HL-60/S4 treated with retinoic acid at 250 ng/mL for 4 days and 3 days (cell line): ENCODE data around the gene POLR2F.

Experiments used
- in situ Hi-C: fragments of 300-500 bp; cut with MboI; formaldehyde crosslinking; loops from 2 replicates; pipeline ENCODE4 v1.7.0; 2022; ENCODE audit warnings: low sequenced_read_pairs

Gene POLR2F

DNA sequence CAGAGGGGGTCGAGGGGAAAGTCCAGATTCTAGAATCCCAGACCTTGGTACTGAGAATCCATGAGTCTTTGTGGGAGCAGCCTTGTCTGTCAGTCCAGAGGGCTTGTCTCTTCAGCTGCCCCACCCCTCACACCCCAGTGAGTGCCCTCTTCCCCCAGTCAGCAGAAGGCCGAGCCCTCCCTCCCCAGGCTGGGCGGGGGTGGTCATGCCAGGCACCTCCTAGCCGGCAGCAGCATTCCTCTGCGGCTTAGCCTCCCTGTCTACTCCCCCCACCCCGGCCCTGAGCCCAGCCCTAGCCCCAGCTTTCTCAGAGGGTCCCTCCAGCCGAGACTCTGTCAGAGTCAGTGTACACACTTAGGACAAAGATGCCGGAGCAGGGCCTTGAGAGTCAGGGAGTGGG is 26.3 kb downstream of the POLR2F start:
- in situ Hi-C loops = no loop called here

DNA sequence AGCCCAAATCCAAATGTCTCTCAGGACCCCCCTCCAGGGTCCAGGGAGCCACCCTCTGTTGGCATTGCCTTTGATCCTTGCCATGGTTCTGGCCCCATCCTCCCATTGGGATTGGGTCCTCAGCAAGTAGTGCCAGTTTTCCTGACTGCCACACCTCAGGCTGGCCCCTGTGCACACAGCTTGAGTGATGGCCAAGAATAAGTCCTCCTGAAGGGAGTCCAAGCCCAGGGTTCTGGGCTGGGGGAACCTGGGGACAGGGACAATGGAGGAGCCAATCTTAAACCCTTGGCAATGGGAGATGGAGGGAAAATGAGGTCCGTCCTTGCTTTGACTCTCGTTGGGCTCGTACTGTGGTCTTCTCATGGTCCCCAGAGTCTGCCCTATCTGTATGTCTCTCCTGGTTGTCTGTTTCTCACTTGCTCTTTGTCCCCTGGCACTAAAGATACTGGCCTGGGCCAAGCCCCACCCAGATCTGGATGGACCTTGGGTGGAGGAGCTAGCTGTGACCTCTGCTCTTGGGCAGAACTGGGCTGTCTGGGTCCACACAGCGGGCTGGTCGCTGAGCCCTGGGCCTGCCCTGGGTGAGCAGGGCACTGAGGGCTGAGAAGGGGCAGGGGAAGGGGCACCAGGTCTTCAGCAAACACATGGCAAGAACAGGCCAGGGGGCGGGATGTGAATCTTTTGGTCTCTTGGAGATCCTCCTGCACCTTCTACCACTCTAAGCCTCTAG is 27.9 kb downstream of the POLR2F start:
- in situ Hi-C loops = no loop called here

DNA sequence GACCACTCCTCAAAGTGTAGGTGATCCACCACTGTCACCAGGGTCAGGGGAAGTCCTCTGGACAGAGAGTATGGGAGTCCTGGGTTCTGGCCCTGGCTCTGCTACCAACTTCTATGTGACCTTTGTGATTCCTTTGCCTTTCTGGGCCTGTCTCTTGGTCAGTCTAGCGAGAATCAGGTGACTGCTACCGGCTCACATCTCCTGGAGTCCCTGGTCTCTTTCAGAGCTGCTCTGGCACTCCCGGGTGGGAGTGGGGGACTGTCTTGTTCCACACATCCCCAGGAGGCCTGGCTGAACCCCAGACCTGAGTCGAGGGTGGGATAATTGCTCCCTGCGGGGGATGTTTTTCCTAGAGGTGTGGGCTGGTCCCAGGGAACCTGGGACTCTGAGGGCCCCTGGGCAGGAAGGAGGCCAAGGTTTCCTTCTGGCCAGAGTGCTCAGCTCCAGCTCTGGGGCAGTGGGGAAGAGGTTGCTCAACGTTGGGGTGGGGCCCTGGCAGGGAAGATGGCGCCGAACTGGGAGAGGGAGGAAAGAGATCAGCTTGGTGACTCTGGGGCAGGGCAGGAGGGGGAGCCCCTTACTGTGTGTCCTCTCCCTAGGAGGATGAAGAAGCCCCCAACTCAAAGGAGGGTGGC is 28.8 kb downstream of the POLR2F start:
- in situ Hi-C loops = no loop called here

- in situ Hi-C loops = no loop called here
Measured at GRCh38 chr22:37982938-37983859, 29.7 kb downstream of the POLR2F start.

DNA sequence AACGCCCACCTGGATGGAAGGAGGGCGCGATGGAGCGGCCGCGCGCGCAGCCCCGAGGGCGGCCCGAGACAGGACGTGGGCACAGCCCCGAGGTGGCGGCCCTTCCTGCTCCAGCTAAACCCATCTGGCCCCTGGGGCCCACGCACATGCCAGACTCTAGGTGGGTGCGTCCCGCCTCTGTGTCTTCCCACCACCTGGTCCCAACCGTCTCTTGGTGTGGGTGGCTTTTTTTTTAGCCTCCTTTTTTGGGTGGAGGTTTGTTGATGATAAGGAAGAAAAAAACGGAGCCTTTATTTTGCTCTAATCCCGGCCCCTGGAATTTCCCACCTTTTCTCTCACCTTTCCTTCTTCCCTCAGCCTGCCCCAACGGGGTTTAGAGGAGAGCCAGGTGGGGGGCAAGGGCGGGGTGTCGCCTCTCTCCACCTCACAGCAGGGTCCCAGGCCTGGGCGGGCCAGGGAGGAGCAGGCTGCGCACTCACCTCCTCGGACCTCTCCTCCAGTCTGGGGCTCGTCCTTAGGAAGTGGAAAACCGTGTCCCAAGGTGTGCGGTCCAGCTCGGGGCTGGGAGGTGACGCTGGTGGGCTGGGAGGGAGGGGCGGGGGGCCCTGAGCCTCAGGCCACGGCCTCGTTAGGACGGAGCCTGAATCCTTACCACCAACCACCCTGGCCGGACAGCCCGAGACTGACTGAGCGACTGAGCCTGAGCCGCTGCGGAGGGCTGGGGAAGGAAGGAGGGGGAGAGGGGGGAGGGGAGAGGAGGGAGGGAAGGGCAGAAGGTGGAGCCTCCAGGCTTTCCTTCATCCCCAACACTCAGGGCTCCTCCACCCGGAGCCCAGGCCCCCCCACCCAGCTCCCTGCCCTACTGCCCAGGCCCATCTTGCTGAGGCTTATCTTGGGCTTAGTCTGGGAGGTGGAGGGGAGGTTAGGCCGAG is 30.6 kb downstream of the POLR2F start, which contains the start of gene SOX10:
Gene SOX10 (minus strand): TSS at position 696 of the 932 bp plus-strand sequence. CDS start 771 bp downstream, outside the sequence.
- in situ Hi-C loops = no loop called here

DNA sequence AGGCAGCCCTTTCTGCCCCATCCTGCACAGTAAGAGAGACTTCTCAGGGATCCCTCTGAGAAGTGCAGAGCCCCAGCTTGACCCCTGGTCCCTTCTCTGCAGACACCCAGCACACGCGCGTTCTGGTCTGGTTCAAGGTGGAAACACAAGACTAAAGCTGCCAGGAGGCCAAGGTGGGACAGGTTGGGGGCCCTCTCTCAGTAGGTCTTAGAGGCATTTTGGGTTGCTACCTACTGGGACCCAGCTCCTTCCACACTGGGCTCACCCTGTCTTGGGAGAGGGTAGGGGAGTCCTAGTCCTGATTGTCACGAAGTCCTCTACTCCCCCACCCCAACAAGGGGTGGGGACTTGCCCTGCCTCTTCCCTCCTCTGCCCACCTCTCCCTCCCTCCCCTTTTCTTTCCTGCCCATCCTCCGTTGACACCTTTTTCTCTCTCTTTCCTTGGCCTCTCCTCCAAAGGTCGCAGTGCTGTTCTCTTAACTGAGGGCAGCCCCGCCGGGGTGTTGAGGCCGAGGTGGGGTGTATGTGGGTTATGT is 31.6 kb downstream of the POLR2F start:
- in situ Hi-C loops = no loop called here

GRCh38 chr22:37985751-37986281 is 32.3 kb downstream of the POLR2F start:
- in situ Hi-C loops = no loop called here

DNA sequence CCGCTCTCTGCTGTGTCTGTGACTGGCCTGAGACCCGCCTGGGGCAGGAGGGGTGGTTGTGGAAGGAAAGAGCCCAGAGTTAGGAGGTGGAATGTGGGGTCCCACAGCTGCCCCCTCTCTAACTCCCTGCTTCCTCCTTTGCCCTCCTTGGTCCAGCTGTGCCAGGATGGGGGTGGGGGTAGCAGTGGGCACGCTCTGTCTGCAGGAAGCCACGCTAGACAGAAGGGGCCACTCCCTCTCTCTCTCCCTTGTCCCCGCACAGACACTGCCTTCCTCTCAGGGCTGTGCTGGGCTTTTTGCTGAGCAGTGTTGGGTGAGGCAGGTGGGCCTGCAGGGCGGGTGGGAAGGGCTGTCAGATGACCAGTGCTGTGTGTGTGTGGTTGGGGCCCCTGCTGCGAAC is 32.9 kb downstream of the POLR2F start:
- in situ Hi-C loops = no loop called here

DNA sequence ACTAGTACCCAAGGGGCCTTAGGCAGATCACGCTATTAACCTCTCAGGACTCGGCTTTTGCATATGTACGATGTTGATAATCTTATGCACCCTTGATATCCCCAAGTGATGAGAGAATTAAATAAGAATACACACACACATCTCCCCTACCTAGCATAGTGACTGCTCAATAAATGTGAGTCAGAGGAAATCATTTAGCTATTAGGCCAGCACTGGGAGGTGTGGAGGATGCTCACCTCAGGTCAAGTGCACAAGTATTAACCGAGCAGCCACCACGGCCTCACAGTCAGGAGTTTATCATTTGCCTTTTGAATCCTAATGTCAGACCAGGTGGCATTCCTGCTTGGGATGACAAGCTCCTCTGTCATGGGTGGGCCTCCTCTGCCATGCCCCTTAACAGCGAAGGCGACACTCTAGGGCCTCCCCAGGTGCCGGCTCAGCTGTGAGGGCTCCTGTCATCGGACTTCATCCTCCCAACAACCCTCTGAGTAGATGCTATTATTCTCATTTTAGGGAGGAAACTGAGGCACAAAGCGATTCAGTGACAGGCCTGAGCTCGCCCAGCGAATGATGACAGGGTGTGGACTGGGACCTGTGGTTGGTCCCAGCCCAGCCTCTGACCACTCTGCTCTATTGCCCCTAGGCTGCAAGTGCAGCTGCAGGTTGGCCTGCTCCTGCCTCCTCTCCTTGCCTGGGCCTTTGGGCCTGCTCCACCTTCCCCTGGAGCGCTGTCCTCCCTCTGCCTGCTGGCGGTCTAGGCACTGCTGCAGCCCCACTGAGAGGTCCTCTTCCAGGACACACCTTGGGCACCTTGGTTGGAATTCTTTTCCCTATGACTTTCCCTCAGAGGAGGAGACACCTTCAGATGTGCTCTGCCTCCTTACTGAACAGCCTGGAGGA is 35.9 kb downstream of the POLR2F start:
- in situ Hi-C loops = no loop called here

GRCh38 chr22:37990301-37990700 is 36.8 kb downstream of the POLR2F start:
- in situ Hi-C loops = no loop called here

- in situ Hi-C loops = no loop called here
Measured at GRCh38 chr22:37990862-37991261, 37.4 kb downstream of the POLR2F start.

DNA sequence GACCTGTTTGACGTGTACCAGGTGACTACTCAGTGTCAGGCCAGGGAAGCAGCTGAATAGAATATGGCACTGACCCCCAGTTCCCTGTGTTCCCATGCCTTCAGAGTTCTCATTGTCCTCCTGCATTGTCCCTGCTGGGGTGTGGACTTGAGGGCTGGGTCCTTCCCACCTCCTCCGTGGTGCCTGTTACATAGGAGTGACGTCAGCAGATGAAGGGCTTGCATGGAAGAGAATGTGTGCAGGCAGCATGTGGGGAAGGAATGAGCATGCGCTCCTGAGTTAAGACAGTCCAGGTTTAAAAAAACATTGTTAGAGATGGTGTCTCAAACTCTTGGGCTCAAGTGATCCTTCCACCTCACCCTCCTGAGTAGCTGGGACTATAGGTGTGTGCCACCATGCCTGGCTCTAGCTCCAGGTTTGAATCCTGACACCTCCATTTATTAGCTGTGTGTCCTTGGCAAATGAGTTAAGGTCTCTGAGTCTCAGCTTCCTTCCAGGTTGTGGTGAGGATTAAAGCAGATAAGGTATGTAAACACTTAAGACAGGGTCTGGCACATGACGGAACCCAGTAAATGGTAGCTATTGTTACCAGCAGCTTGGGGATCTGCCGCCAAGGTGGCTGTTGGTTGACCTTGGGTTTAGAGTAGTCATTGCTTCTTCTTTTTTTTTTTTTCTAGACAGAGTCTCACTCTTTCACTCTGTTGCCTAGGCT is 38.4 kb downstream of the POLR2F start:
- in situ Hi-C loops = no loop called here

- in situ Hi-C loops = no loop called here
Measured at GRCh38 chr22:37994049-37994448, 40.5 kb downstream of the POLR2F start.

DNA sequence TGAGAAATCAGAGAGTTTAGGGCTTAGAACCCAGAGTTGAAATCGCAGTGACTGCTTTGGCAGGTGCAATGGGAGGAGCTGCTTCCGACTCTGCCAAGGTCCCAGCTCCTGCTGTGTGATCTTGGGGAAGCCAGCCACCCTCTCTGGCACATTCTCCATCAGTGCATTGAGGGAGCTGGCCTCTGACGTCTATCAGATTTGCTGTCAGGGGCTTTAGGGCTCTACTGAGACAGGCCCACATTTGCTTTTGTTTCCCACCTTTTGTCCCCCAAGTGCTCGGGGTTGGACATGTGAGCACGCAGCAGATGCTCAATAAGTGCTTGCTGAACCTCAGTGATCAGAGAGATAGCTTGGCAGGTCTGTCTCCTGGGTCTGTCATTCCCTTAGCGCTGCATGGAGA is 41.5 kb downstream of the POLR2F start:
- in situ Hi-C loops = no loop called here

DNA sequence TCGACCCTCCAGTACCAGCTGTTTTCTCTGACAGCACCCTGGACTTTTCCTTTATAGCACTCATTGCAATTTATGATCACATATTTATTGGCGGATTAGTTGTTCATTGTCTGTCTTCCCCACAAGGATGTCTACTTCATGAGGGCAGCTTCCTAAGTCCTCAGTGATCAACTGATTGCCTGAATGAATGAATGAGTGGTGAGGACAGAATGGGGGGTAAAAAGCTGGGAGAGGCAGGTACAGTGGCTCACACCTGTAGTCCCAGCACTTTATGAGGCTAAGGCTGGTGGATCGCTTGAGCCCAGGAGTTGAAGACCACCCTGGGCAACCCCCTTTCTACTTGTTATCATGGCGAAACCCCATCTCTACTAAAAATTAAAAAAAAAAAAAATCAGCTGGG is 42.0 kb downstream of the POLR2F start:
- in situ Hi-C loops = no loop called here

DNA sequence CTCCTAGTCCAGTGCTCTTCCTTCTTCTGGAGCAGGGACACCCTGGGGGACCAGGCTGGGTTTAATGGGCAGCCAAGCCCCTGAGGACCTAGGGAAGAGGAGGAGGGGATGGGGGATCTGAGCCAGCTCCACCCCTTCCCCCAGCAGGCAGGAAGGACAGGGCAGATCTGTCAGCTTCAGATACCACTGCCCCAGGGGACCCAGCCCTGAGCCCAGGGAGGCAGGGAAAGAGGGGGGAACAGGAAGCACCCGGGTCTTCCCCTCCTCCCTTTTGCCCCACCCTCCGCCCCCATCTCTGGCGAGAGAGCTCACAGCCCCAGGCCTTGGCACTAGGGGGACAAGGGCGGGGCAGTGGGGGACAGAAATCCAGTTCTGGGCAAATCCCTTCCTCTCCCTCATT is 42.6 kb downstream of the POLR2F start:
- in situ Hi-C loops = no loop called here

DNA sequence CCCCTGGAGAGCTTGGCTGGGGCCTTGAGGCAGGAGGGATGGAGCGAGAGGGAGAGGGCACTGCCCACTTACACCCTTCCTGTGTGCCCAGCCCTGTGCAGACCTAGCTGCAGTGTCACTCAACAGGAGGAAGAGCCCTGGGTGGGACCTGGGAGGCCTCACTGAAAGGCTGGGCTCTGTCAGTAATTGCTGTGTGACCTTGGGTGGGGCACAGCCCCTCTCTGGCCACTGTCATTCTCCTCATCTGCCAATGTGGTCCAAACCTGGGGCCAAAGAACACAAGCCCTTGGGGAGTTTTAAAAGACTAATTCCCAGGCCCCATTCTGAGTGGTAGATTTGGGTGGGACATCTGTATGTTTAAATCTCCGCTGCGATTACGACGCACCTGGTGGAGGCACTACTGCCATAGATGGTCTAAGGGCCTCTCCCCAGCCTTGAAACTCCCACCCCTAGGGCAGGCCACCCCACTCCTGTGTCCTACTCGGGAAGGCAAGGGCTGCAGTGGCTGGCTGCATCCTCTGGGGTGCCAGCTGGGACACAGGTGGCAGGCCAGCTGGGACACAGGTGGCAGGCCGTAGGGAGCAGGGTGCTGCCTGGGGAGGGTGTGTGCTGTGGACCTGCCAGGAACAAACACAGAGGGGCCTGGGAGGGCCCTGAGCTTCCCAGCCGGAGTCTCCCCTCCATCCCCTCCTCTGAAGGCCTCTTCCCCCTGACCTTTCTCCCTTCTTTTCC is 43.2 kb downstream of the POLR2F start:
- in situ Hi-C loops = no loop called here

- in situ Hi-C loops = no loop called here
Measured at GRCh38 chr22:37998543-37998942, 45.0 kb downstream of the POLR2F start.
